HG02884 (cell line): ENCODE data around the gene CD46.

Source experiments
- ATAC-seq: cut with Tn5 transposase; IDR thresholded peaks from one replicate; pipeline ENCODE4 v1.9.1; 2021; ENCODE audit warnings: mild to moderate bottlenecking, moderate library complexity; ENCODE audit not compliant: unreplicated experiment

CD46 gene

GRCh38 chr1:207844371-207844770, 92.5 kb downstream of the CD46 start:
- ATAC-seq: no peak
